ENCODE measurements around the gene NEGR1.

GRCh38 chr1:71743862-71744261 lies 538.5 kb downstream of the NEGR1 start:
- TF ChIP-seq CTCF (IDR thresholded peaks at IDR 0.05) (no peak), ZFX (IDR thresholded peaks at IDR 0.05; ENCODE audit: borderline replicate concordance) (no peak)

Measured in 22Rv1 (cell line).